ENCODE measurements around the gene EXOC4. TPM values are rescaled to one million over a fixed set of nuclear protein-coding genes. Genes with fewer than 3 reads are reported as not detected.

Gene EXOC4
- total RNA-seq, 1 experiment from 2014 or later, result 75.8 TPM

DNA sequence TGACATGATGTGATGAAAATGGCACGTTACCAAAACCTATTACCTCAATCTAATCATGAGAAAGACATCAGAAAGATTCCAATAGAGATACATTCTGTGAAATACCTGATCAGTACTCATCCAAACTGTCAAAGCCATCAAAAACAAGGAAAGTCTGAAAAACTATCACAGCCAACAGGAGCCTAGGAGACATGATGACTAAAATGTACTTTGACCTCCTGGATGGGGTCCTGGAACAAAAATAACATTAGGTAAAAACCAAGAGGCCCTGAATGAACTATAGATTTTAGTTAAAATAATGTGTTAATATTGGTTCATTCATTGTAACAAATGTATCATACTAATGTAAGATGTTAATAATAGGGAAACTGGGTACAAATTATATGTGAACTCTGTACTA lies 760.4 kb downstream of the EXOC4 start:
- Histone ChIP-seq H2AK5ac (ENCODE audit: insufficient read length, low read length) (no peak overlapping the region), H3K79me2 (ENCODE audit: insufficient read depth, low read length) (no peaks in the 10 kb centered on the region), H3K4me2 (ENCODE audit: insufficient read depth, insufficient read length, low read length) (no peak overlapping the region), H2BK5ac (ENCODE audit: insufficient read length, low read length) (no peak overlapping the region), H3K18ac (ENCODE audit: insufficient read length, low read depth, low read length) (no peak overlapping the region), H4K5ac (ENCODE audit: insufficient read length, low read depth, low read length) (no peak overlapping the region), H3K23me2 (ENCODE audit: insufficient read length, low read depth, low read length, poor library complexity, severe bottlenecking) (no peaks in the 10 kb centered on the region), H3T11ph (ENCODE audit: low read length) (no peak overlapping the region), H3K4ac (ENCODE audit: low read depth, low read length) (no peak overlapping the region), H2BK12ac (ENCODE audit: insufficient read length, low read depth, low read length) (no peak overlapping the region), H3K79me1 (ENCODE audit: insufficient read depth, low read depth, low read length, poor library complexity, severe bottlenecking) (no peaks in the 10 kb centered on the region), H4K8ac (replicated peaks; ENCODE audit: insufficient read length, low read depth, low read length) (no peak overlapping the region), H3K9me3 (ENCODE audit: control insufficient read depth, low read depth, low read length) (no peaks in the 10 kb centered on the region), H3K27ac (ENCODE audit: insufficient read length, low read depth, low read length) (no peak overlapping the region), H4K20me1 (ENCODE audit: control insufficient read depth, insufficient read depth, insufficient read length) (no peaks in the 10 kb centered on the region), H3K4me1 (ENCODE audit: insufficient read depth, low read length) (no peaks in the 10 kb centered on the region), H3K23ac (ENCODE audit: insufficient read length, low read depth, low read length) (no peak overlapping the region), H2BK20ac (ENCODE audit: low read depth, low read length, poor library complexity, severe bottlenecking) (no peak overlapping the region), H3K56ac (ENCODE audit: insufficient read length, low read depth, low read length) (no peak overlapping the region), H3K27me3 (ENCODE audit: insufficient read depth, low read length) (no peaks in the 10 kb centered on the region), H2BK120ac (ENCODE audit: low read depth, low read length, poor library complexity, severe bottlenecking) (no peak overlapping the region), H3K14ac (ENCODE audit: insufficient read depth, low read length) (no peak overlapping the region), H3K9ac (ENCODE audit: extremely low read depth, insufficient read length, low read length) (no peak overlapping the region), H2BK15ac (ENCODE audit: low read depth, low read length) (no peak overlapping the region), H2AFZ (ENCODE audit: low read length) (no peak overlapping the region), H4K91ac (ENCODE audit: insufficient read length, low read depth, low read length) (no peak overlapping the region)
- H3K27me3 Mint-ChIP-seq (ENCODE audit: low read depth), result no peaks in the 10 kb centered on the region
- DNase-seq, result no peak
- H3K4me3 Mint-ChIP-seq, result no peak overlapping the region
- peaks cover 1 to 9% of the 10 kb centered on the region in 2 experiments for H3K4me1 Mint-ChIP-seq
- TF ChIP-seq, protein P1, sequence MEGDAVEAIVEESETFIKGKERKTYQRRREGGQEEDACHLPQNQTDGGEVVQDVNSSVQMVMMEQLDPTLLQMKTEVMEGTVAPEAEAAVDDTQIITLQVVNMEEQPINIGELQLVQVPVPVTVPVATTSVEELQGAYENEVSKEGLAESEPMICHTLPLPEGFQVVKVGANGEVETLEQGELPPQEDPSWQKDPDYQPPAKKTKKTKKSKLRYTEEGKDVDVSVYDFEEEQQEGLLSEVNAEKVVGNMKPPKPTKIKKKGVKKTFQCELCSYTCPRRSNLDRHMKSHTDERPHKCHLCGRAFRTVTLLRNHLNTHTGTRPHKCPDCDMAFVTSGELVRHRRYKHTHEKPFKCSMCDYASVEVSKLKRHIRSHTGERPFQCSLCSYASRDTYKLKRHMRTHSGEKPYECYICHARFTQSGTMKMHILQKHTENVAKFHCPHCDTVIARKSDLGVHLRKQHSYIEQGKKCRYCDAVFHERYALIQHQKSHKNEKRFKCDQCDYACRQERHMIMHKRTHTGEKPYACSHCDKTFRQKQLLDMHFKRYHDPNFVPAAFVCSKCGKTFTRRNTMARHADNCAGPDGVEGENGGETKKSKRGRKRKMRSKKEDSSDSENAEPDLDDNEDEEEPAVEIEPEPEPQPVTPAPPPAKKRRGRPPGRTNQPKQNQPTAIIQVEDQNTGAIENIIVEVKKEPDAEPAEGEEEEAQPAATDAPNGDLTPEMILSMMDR (conservative IDR thresholded peaks at IDR 0.05), result no peak
- WGBS (ENCODE audit: extremely low coverage, insufficient read length, low lambda C conversion rate), result no CpG with 5 or more reads among the region's 1 CpG
- H3K9me3 Mint-ChIP-seq, result no peaks in the 10 kb centered on the region
- H3K36me3 Mint-ChIP-seq (ENCODE audit: insufficient read depth in 1 of 3, low read depth in 3 of 3), result peaks cover 0 to 3% (median 0%) of the 10 kb centered on the region in 3 experiments; a peak in 2 of 7 replicates
- H3K27ac Mint-ChIP-seq, result no peak overlapping the region
